Esophagus muscularis mucosa (tissue), 4 donors: ENCODE data around the gene PSMA8. TPM values are rescaled to one million over a fixed set of nuclear protein-coding genes. Genes with fewer than 3 reads are reported as not detected.
A peak's percentile ranks its signal among the peaks of the same experiment; 100 is the strongest.

Source experiments
- DNase-seq: peaks from one replicate; pipeline ENCODE4 v3.0.0-alpha.2; 2017; ENCODE audit errors: extremely low spot score
- H3K27ac ChIP-seq, 4 donors: fragments of 200-600 bp; sonication (generic); replicated peaks in 1 of 4; 1 replicate in 3 of 4; 2 replicates in 1 of 4; pipeline ENCODE4 v1.5.1; 2016 to 2019; ENCODE audit warnings: mild to moderate bottlenecking in 1 of 4
- H3K27me3 ChIP-seq, 4 donors: fragments of 200-600 bp; sonication (generic); one replicate each; pipeline versions ENCODE4 v1.5.1 to v1.6.0; 2016 to 2019
- H3K36me3 ChIP-seq, 4 donors: fragments of 200-600 bp; sonication (generic); one replicate each; pipeline ENCODE4 v1.5.1; 2016 to 2019
- H3K4me1 ChIP-seq, 4 donors: fragments of 200-600 bp; sonication (generic); one replicate each; pipeline ENCODE4 v1.5.1; 2016 to 2019
- H3K4me3 ChIP-seq, 4 donors: fragments of 200-600 bp; sonication (generic); 1 replicate in 2 of 4; 2 replicates in 2 of 4; pipeline ENCODE4 v1.5.1; 2016 to 2019; ENCODE audit warnings: mild to moderate bottlenecking in 4 of 4, moderate library complexity in 1 of 4
- H3K9me3 ChIP-seq, 4 donors: fragments of 200-600 bp; sonication (generic); 1 replicate in 3 of 4; 2 replicates in 1 of 4; pipeline ENCODE4 v1.5.1; 2016 to 2019
- CTCF ChIP-seq, 3 experiments: fragments of 200-600 bp in 2 of 3; fragments of 450-650 bp in 1 of 3; sonication (generic) in 2 of 3; IDR thresholded peaks; one replicate each; pipeline ENCODE4 v1.5.1; 2017 to 2019; ENCODE audit warnings: antibody characterized with exemption in 3 of 3, mild to moderate bottlenecking in 2 of 3, moderate library complexity in 1 of 3
- EP300 ChIP-seq: sonication (generic); formaldehyde crosslinking; IDR thresholded peaks from one replicate; pipeline ENCODE4 v1.6.1; 2017; ENCODE audit warnings: antibody characterized with exemption
- POLR2A ChIP-seq: fragments of 450-650 bp; IDR thresholded peaks from one replicate; pipeline ENCODE4 v1.6.1; 2017; ENCODE audit warnings: antibody characterized with exemption, moderate library complexity, mild to moderate bottlenecking, low read depth
- POLR2AphosphoS5 ChIP-seq, 2 donors: sonication (generic); formaldehyde crosslinking; IDR thresholded peaks; one replicate each; pipeline ENCODE4 v1.6.1; 2017; ENCODE audit warnings: antibody characterized with exemption in 2 of 2
- WGBS: methylation state at CpG from one replicate; pipeline ENCODE4 v1.1.5; 2018; 5-methylcytosine and 5-hydroxymethylcytosine counted together
- intact Hi-C: fragments of 100-400 bp; cut with DNase I; formaldehyde crosslinking; loops from one replicate; pipeline ENCODE4 v1.15.1; 2023
- total RNA-seq, 4 donors: library from RNA; depleted of rRNA; stranded (reverse); fragments of >200 nt; gene quantifications; one replicate each; pipeline versions ENCODE4 v1.1.0 to v1.2.1, GENCODE V29; 2016

PSMA8 gene
- total RNA-seq, result not detected

- Histone ChIP-seq H3K4me1 (no peaks in the 10 kb centered on the region), H3K4me3 (peak within 1 kb of the TSS in 3 of 4 donors; percentile 1 to 32 (median 12)), H3K36me3 (no peaks in the 10 kb centered on the region), H3K27ac (no peak within 1 kb of the TSS), H3K27me3 (peaks cover 0 to 4% (median 0%) of the 10 kb centered on the region in 4 donors), H3K9me3 (no peaks in the 10 kb centered on the region)
- TF ChIP-seq POLR2A, result no peak
- TF ChIP-seq CTCF (IDR thresholded peaks at IDR 0.05), result no peak
- no peak for TF ChIP-seq POLR2AphosphoS5 (IDR thresholded peaks at IDR 0.05)
- no peak for TF ChIP-seq EP300
- 69% methylated on average over 30 of the region's 31 CpGs for WGBS
- no peak for DNase-seq
- intact Hi-C loops, result no loop called here
These were observed at the start of gene PSMA8 for GRCh38 chr18:26133652-26134051. Gene PSMA8 (plus strand): TSS chr18:26133869. CDS start chr18:26133966, 97 bp downstream.

- no peak overlapping the region for H3K27ac ChIP-seq
- TF ChIP-seq POLR2AphosphoS5 (IDR thresholded peaks at IDR 0.05) (no peak), POLR2A (no peak), EP300 (no peak), CTCF (IDR thresholded peaks at IDR 0.05) (no peak)
- peaks cover 0 to 47% (median 29%) of the 10 kb centered on the region in 4 donors for H3K36me3 ChIP-seq
- no peaks in the 10 kb centered on the region for H3K9me3 ChIP-seq
- 85% methylated on average over 5 of the region's 5 CpGs for WGBS
- H3K4me3 ChIP-seq, result no peak overlapping the region
- H3K27me3 ChIP-seq, result no peaks in the 10 kb centered on the region
- H3K4me1 ChIP-seq, result peaks cover 18 to 28% (median 26%) of the 10 kb centered on the region in 4 donors
- no peak for DNase-seq
- intact Hi-C loops, result no loop called here
These were observed 48.6 kb upstream of the PSMA8 start for GRCh38 chr18:26085056-26085455.

- Histone ChIP-seq H3K27ac (no peak overlapping the region), H3K27me3 (no peaks in the 10 kb centered on the region), H3K4me1 (peaks cover 18 to 34% (median 31%) of the 10 kb centered on the region in 4 donors), H3K9me3 (no peaks in the 10 kb centered on the region), H3K4me3 (no peak overlapping the region), H3K36me3 (peaks cover 0 to 40% (median 24%) of the 10 kb centered on the region in 4 donors)
- no peak for TF ChIP-seq POLR2A
- TF ChIP-seq EP300, result no peak
- no peak for TF ChIP-seq CTCF (IDR thresholded peaks at IDR 0.05)
- no peak for TF ChIP-seq POLR2AphosphoS5 (IDR thresholded peaks at IDR 0.05)
- no peak for DNase-seq
- 91% methylated on average over 6 of the region's 6 CpGs for WGBS
- intact Hi-C loops, result no loop called here
These were observed 46.7 kb upstream of the PSMA8 start for GRCh38 chr18:26086959-26087358.

- whole genome bisulfite sequencing, result 41% methylated on average over 3 of the region's 3 CpGs
- H3K27ac ChIP-seq, result peak overlapping the region in 1 of 4 donors; percentile 96
- peak overlapping the region; percentile 80 to 96 (median 84) for H3K4me3 ChIP-seq
- intact Hi-C loops, result no loop called here
- H3K9me3 ChIP-seq, result no peaks in the 10 kb centered on the region
- H3K27me3 ChIP-seq, result no peaks in the 10 kb centered on the region
- DNase-seq, result no peak
- TF ChIP-seq CTCF (IDR thresholded peaks at IDR 0.05) (no peak), POLR2AphosphoS5 (IDR thresholded peaks at IDR 0.05) (no peak), EP300 (no peak), POLR2A (no peak)
- peaks cover 0 to 31% (median 18%) of the 10 kb centered on the region in 4 donors for H3K36me3 ChIP-seq
- peaks cover 18 to 34% (median 31%) of the 10 kb centered on the region in 4 donors for H3K4me1 ChIP-seq
These were observed 45.2 kb upstream of the PSMA8 start for GRCh38 chr18:26088487-26088886.
